HepG2 (cell line): Measurements from ENCODE around the gene SVOP. TPM values are rescaled to one million over a fixed set of nuclear protein-coding genes. Genes with fewer than 3 reads are reported as not detected.

ENCODE experiments used
- AHDC1 ChIP-seq: sonication (generic); formaldehyde crosslinking; IDR thresholded peaks from 2 replicates; pipeline ENCODE4 v1.5.1; 2020; ENCODE audit warnings: mild to moderate bottlenecking, missing genetic modification reagents, borderline replicate concordance
- ASH2L ChIP-seq: fragments of 300-600, 200-600 bp; sonication (generic); IDR thresholded peaks from 2 replicates; pipeline ENCODE4 v1.7.0; 2017; ENCODE audit warnings: low read depth, mild to moderate bottlenecking, moderate library complexity, mixed read lengths, low read length; ENCODE audit not compliant: insufficient read length
- ATRX ChIP-seq: sonication (generic); formaldehyde crosslinking; IDR thresholded peaks from 2 replicates; pipeline ENCODE4 v1.4.0; 2020; ENCODE audit warnings: missing genetic modification reagents, borderline replicate concordance
- CHD2 ChIP-seq: IDR thresholded peaks from 2 replicates; pipeline ENCODE4 v1.6.1; 2011; ENCODE audit warnings: low read depth, low read length, improper control_type of control experiment
- DMTF1 ChIP-seq: sonication (generic); formaldehyde crosslinking; IDR thresholded peaks from 2 replicates; pipeline ENCODE4 v1.4.0; 2020; ENCODE audit warnings: mild to moderate bottlenecking, missing genetic modification reagents
- FOXM1 ChIP-seq: sonication (generic); formaldehyde crosslinking; IDR thresholded peaks from 2 replicates; pipeline ENCODE4 v1.5.0; 2020; ENCODE audit warnings: missing genetic modification reagents
- GABPB1 ChIP-seq: IDR thresholded peaks from 2 replicates; pipeline ENCODE4 v1.6.1; 2016; ENCODE audit warnings: mild to moderate bottlenecking, missing genetic modification reagents, moderate library complexity, missing compliant biosample characterization
- HOXA7 ChIP-seq: sonication (generic); formaldehyde crosslinking; IDR thresholded peaks from 2 replicates; pipeline ENCODE4 v1.8.1; 2022; ENCODE audit warnings: mild to moderate bottlenecking, missing genetic modification reagents, moderate library complexity
- IKZF5 ChIP-seq: IDR thresholded peaks from 2 replicates; pipeline ENCODE4 v1.6.1; 2018; ENCODE audit warnings: missing genetic modification reagents, mild to moderate bottlenecking, missing compliant biosample characterization
- KAT2B ChIP-seq: fragments of 150-350 bp; IDR thresholded peaks from 2 replicates; pipeline ENCODE4 v1.6.1; 2014; ENCODE audit warnings: low read depth, low read length, borderline replicate concordance
- NAIF1 ChIP-seq: sonication (generic); formaldehyde crosslinking; IDR thresholded peaks from 2 replicates; pipeline ENCODE4 v1.5.0; 2020; ENCODE audit warnings: mild to moderate bottlenecking, missing genetic modification reagents, borderline replicate concordance
- NCOR1 ChIP-seq: fragments of 200-600 bp; sonication (generic); IDR thresholded peaks from 2 replicates; pipeline ENCODE4 v1.7.0; 2017; ENCODE audit warnings: antibody characterized with exemption, low read length, borderline replicate concordance
- RELA ChIP-seq: sonication (generic); formaldehyde crosslinking; IDR thresholded peaks from 2 replicates; pipeline ENCODE4 v1.4.0; 2020; ENCODE audit warnings: missing genetic modification reagents
- RORA ChIP-seq: sonication (generic); formaldehyde crosslinking; IDR thresholded peaks from 2 replicates; pipeline ENCODE4 v1.5.0; 2020; ENCODE audit warnings: mild to moderate bottlenecking, missing genetic modification reagents, moderate library complexity
- RXRB ChIP-seq: IDR thresholded peaks from 2 replicates; pipeline ENCODE4 v1.6.1; 2016; ENCODE audit warnings: borderline replicate concordance, missing genetic modification reagents, missing compliant biosample characterization
- TARDBP ChIP-seq: sonication (generic); formaldehyde crosslinking; IDR thresholded peaks from 2 replicates; pipeline ENCODE4 v1.8.0; 2022; ENCODE audit warnings: mild to moderate bottlenecking, missing genetic modification reagents
- ZNF224 ChIP-seq: sonication (generic); formaldehyde crosslinking; IDR thresholded peaks from 2 replicates; pipeline ENCODE4 v1.5.0; 2020; ENCODE audit warnings: mild to moderate bottlenecking, missing genetic modification reagents
- ZNF569 ChIP-seq: sonication (generic); formaldehyde crosslinking; IDR thresholded peaks from 2 replicates; pipeline ENCODE4 v1.5.0; 2020; ENCODE audit warnings: mild to moderate bottlenecking, missing genetic modification reagents, moderate library complexity, borderline replicate concordance
- ZNF580 ChIP-seq: IDR thresholded peaks from 2 replicates; pipeline ENCODE4 v1.6.1; 2016; ENCODE audit warnings: low read depth, borderline replicate concordance
- polyA plus RNA-seq, 8 experiments: library from polyadenylated mRNA; depleted of rRNA in 3 of 8; stranded (reverse) in 7 of 8; unstranded in 1 of 8; fragments of >200 nt; fragmentation: Illumina TruSeq in 4 of 8; extraction: Trizol in 4 of 8; gene quantifications; 2 replicates each; pipeline versions ENCODE4 v1.2.1 to v1.2.3, GENCODE V29; 2011 to 2016; ENCODE audit warnings: low read depth in 4 of 8, missing spikeins in 1 of 8, mixed read lengths in 1 of 8; ENCODE audit not compliant: insufficient read depth in 1 of 8
- total RNA-seq, 5 experiments: library from RNA; depleted of rRNA; stranded (reverse); fragments of >200 nt; fragmentation: Illumina TruSeq; extraction: Trizol; gene quantifications; 2 replicates each; pipeline ENCODE4 v1.2.3, GENCODE V29; 2016; ENCODE audit warnings: low read depth in 1 of 5

SVOP gene
- total and polyA plus RNA-seq, 2 of the 13 experiments (the other 11 are each of a cell fraction or from before 2014, with no cell fraction given), result not detected

- TF ChIP-seq DMTF1 (CRISPR knock-in tag) (no peak), AHDC1 (CRISPR knock-in tag) (no peak), GABPB1 (CRISPR knock-in tag) (peak; percentile 18; the same call in 1 of the 2 replicates), RXRB (CRISPR knock-in tag) (no peak), NCOR1 (no peak), IKZF5 (CRISPR knock-in tag) (peak; percentile 37; the same call in 1 of the 2 replicates), ZNF569 (CRISPR knock-in tag) (no peak), ASH2L (peak; percentile 69), RELA (CRISPR knock-in tag) (no peak), NAIF1 (CRISPR knock-in tag) (no peak), ATRX (CRISPR knock-in tag) (no peak), CHD2 (no peak), FOXM1 (CRISPR knock-in tag) (no peak), RORA (no peak), TARDBP (peak; percentile 45; the same call in 1 of the 2 replicates), HOXA7 (no peak), ZNF580 (CRISPR knock-in tag) (no peak), KAT2B (no peak), ZNF224 (CRISPR knock-in tag) (no peak)
These were observed 44.4 kb upstream of the SVOP start (continued) for GRCh38 chr12:109065154-109065852.
